SU-DHL-6 (cell line): ENCODE results near the gene GATAD2B.

Experiments used
- H2AFZ ChIP-seq: fragments of 200-600 bp; sonication (generic); 2 replicates; pipeline ENCODE4 v1.6.1; 2014; ENCODE audit warnings: low read depth, mild to moderate bottlenecking, moderate library complexity, mixed read lengths, antibody characterized with exemption, low read length; ENCODE audit not compliant: severe bottlenecking
- H3F3A ChIP-seq: fragments of 200-600 bp; shearing (Covaris generic); 2 replicates; pipeline ENCODE4 v1.6.0; 2016; ENCODE audit warnings: antibody characterized with exemption, mild to moderate bottlenecking; ENCODE audit not compliant: insufficient read depth
- H3K27ac ChIP-seq: fragments of 200-600 bp; sonication (generic); 2 replicates; pipeline ENCODE4 v1.5.1; 2016; ENCODE audit warnings: low read depth, mild to moderate bottlenecking, low read length, moderate library complexity, mixed read lengths
- H3K27me3 ChIP-seq: fragments of 200-600 bp; sonication (generic), shearing (Covaris generic); 2 replicates; pipeline ENCODE4 v1.6.0; 2014; ENCODE audit warnings: mild to moderate bottlenecking, low read length
- H3K36me3 ChIP-seq: fragments of 200-600 bp; sonication (generic); 2 replicates; pipeline ENCODE4 v1.6.1; 2014; ENCODE audit warnings: mild to moderate bottlenecking, low read length, mixed read lengths
- H3K4me2 ChIP-seq: fragments of 300-600, 200-600 bp; shearing (Covaris generic), sonication (generic); 2 replicates; pipeline ENCODE4 v1.6.0; 2014; ENCODE audit warnings: low read length, low read depth, mild to moderate bottlenecking; ENCODE audit not compliant: poor library complexity, severe bottlenecking
- H3K4me3 ChIP-seq: fragments of 200-600 bp; sonication (generic); 2 replicates; pipeline ENCODE4 v1.5.1; 2014; ENCODE audit warnings: antibody characterized with exemption, low read length, mild to moderate bottlenecking, mixed read lengths; ENCODE audit not compliant: insufficient read depth, poor library complexity, severe bottlenecking
- H3K79me2 ChIP-seq: fragments of 200-600 bp; sonication (generic); 2 replicates; pipeline ENCODE4 v1.6.1; 2014; ENCODE audit warnings: mild to moderate bottlenecking, low read length, moderate library complexity; ENCODE audit not compliant: insufficient read depth
- H3K9ac ChIP-seq: fragments of 200-600 bp; sonication (generic); 2 replicates; pipeline ENCODE4 v1.7.0; 2014; ENCODE audit warnings: mild to moderate bottlenecking, low read length
- H3K9me2 ChIP-seq: fragments of 200-600 bp; sonication (generic); replicated peaks from 2 replicates; pipeline ENCODE4 v1.6.1; 2014; ENCODE audit warnings: low read length; ENCODE audit not compliant: insufficient read depth
- H3K9me3 ChIP-seq: fragments of 200-600 bp; sonication (generic); 2 replicates; pipeline ENCODE4 v1.6.1; 2014; ENCODE audit warnings: low read length, mixed read lengths; ENCODE audit not compliant: insufficient read depth
- H4K20me1 ChIP-seq: fragments of 200-600 bp; sonication (generic); 2 replicates; pipeline ENCODE4 v1.6.1; 2014; ENCODE audit warnings: low read depth, mild to moderate bottlenecking, antibody characterized with exemption, low read length, moderate library complexity, mixed read lengths
- CTCF ChIP-seq: fragments of 200-600 bp; sonication (generic); IDR thresholded peaks from one replicate; pipeline ENCODE4 v1.5.1; 2017; ENCODE audit warnings: antibody characterized with exemption, mild to moderate bottlenecking, low read length, moderate library complexity; ENCODE audit not compliant: insufficient read depth, poor library complexity, severe bottlenecking
- EZH2phosphoT487 ChIP-seq: fragments of 200-600 bp; sonication (generic), shearing (Covaris generic); conservative IDR thresholded peaks from 2 replicates; pipeline ENCODE4 v1.6.1; 2018; ENCODE audit warnings: mild to moderate bottlenecking, antibody characterized with exemption, low read length, moderate library complexity, mixed read lengths

GATAD2B gene

GRCh38 chr1:153794624-153795329, 128.0 kb downstream of the GATAD2B start:
- H3K9me2 ChIP-seq = no peaks in the 10 kb centered on the region
- peaks cover 19% of the 10 kb centered on the region for H3F3A ChIP-seq
- H4K20me1 ChIP-seq = no peaks in the 10 kb centered on the region
- no peaks in the 10 kb centered on the region for H3K9me3 ChIP-seq
- H3K79me2 ChIP-seq = no peaks in the 10 kb centered on the region
- TF ChIP-seq CTCF (no peak), EZH2phosphoT487 (no peak)
- no peak overlapping the region for H3K4me2 ChIP-seq
- H2AFZ ChIP-seq = no peak overlapping the region
- no peak overlapping the region for H3K27ac ChIP-seq
- H3K4me3 ChIP-seq = no peak overlapping the region
- H3K9ac ChIP-seq = no peak overlapping the region
- no peaks in the 10 kb centered on the region for H3K27me3 ChIP-seq
- H3K36me3 ChIP-seq = no peaks in the 10 kb centered on the region

DNA sequence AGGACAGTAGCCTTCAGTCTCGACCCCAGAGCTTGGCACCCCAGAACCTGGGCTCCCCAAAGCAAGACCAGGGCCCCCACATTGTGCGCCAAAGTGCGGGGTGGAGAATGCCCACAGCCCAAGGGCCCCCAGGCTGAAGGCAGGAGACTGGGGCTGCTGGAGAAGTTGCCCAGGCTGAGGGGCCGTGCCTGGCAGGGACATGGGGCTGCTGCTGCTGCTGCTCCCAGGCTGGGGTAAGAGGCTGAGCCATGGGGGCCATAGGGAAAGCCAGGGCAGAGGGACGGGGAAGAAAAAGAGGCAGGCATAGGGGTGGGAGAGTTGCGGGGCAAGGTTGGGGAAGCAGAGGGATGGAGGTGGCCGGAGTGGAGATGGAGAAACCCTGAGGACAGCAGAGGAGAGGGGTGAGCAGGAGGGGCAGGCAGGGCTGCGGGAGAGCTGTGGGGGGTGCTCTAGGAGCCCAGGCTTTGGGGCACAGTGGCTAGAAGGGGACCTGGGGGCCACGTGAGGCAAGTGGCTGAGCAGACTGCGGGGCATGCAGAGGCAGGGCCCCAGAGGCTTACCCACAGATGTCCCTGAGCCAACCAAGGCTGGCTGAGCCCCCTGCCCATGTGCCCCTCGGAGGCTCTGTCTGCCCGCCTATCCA, 128.7 kb downstream of the GATAD2B start:
- no peak for TF ChIP-seq CTCF
- no peak for TF ChIP-seq EZH2phosphoT487
- Histone ChIP-seq H3K36me3 (no peaks in the 10 kb centered on the region), H3K79me2 (no peaks in the 10 kb centered on the region), H3K4me3 (no peak overlapping the region), H3K9me2 (no peaks in the 10 kb centered on the region), H3K27ac (no peak overlapping the region), H3K27me3 (no peaks in the 10 kb centered on the region), H3K9me3 (no peaks in the 10 kb centered on the region), H3K9ac (no peak overlapping the region), H2AFZ (no peak overlapping the region), H3K4me2 (no peak overlapping the region), H4K20me1 (no peaks in the 10 kb centered on the region), H3F3A (peaks cover 19% of the 10 kb centered on the region)

GRCh38 chr1:153793261-153793972, 129.4 kb downstream of the GATAD2B start:
- Histone ChIP-seq H3K27me3 (no peaks in the 10 kb centered on the region), H3F3A (peaks cover 14% of the 10 kb centered on the region), H3K79me2 (no peaks in the 10 kb centered on the region), H3K4me3 (no peak overlapping the region), H3K9ac (no peak overlapping the region), H3K36me3 (no peaks in the 10 kb centered on the region), H4K20me1 (no peaks in the 10 kb centered on the region), H2AFZ (no peak overlapping the region), H3K4me2 (no peak overlapping the region), H3K9me2 (no peaks in the 10 kb centered on the region), H3K27ac (no peak overlapping the region), H3K9me3 (no peaks in the 10 kb centered on the region)
- TF ChIP-seq EZH2phosphoT487 (no peak), CTCF (no peak)
